GM12878 (cell line): ENCODE data around the gene SCCPDH. TPM values are rescaled to one million over a fixed set of nuclear protein-coding genes. Genes with fewer than 3 reads are reported as not detected.

ENCODE experiments used
- ATAC-seq: fragments of 200-7000 bp; cut with Tn5 transposase; 3 replicates; pipeline ENCODE4 v1.9.1; 2020; ENCODE audit warnings: mild to moderate bottlenecking, moderate library complexity
- BruUV-seq: library from RNA; stranded (reverse); fragments of 400-500 nt; replicated peaks from 2 replicates; lab custom pipeline; 2021; lab: Mats Ljungman, UMichigan
- CTCF ChIA-PET: fragments of 300-600 bp; sonication (Branson Sonifier 250); formaldehyde crosslinking; extraction: SDS; loops from one replicate; lab custom pipeline; 2021; ENCODE audit warnings: inconsistent platforms; lab: Yijun Ruan, JAX
- POLR2A ChIA-PET: fragments of 350-600 bp; formaldehyde crosslinking; extraction: SDS; loops from one replicate; lab custom pipeline; 2021; ENCODE audit warnings: inconsistent platforms; lab: Charles Lee
- RAD21 ChIA-PET: fragments of 300-600 bp; sonication (Branson Sonifier 250); formaldehyde crosslinking; loops from one replicate; lab custom pipeline; 2023; ENCODE audit warnings: antibody characterized with exemption; ENCODE audit not compliant: unreplicated experiment; lab: Charles Lee
- SMC1A ChIA-PET: fragments of 300-600 bp; sonication (Branson Sonifier 250); formaldehyde crosslinking; loops from one replicate; lab custom pipeline; 2023; ENCODE audit not compliant: unreplicated experiment, uncharacterized antibody; lab: Charles Lee
- DNase-seq: peaks from one replicate; pipeline ENCODE4 v3.0.0-alpha.2; 2011; ENCODE audit warnings: low read depth, low spot score
- FAIRE-seq: peaks from 3 replicates; lab custom pipeline; 2011; peaks lifted over from hg19 to GRCh38; lab: Jason Lieb, UNC
- H2AFZ ChIP-seq: 2 replicates; pipeline ENCODE4 v1.6.0; 2011; ENCODE audit warnings: low read depth, low read length, control low read depth; ENCODE audit not compliant: control insufficient read depth
- H3K27ac ChIP-seq: 2 replicates; pipeline ENCODE4 v1.5.1; 2011; ENCODE audit warnings: control low read depth; ENCODE audit not compliant: control insufficient read depth, insufficient read depth
- H3K27me3 ChIP-seq, 2 experiments: replicated peaks in 1 of 2; 2 replicates each; pipeline versions ENCODE4 v1.6.0 to v1.6.1; 2011; ENCODE audit warnings: low read length in 1 of 2; ENCODE audit not compliant: control insufficient read depth in 2 of 2, insufficient read depth in 2 of 2
- H3K36me3 ChIP-seq, 2 experiments: 2 replicates each; pipeline ENCODE4 v1.5.1; 2011; ENCODE audit warnings: low read length in 1 of 2; ENCODE audit not compliant: control insufficient read depth in 2 of 2, insufficient read depth in 2 of 2
- H3K4me1 ChIP-seq: 2 replicates; pipeline ENCODE4 v1.6.1; 2011; ENCODE audit warnings: mild to moderate bottlenecking, low read length, moderate library complexity, mixed read lengths; ENCODE audit not compliant: control insufficient read depth, insufficient read depth
- H3K4me2 ChIP-seq: 2 replicates; pipeline ENCODE4 v1.6.0; 2011; ENCODE audit warnings: control low read depth; ENCODE audit not compliant: control insufficient read depth, insufficient read depth
- H3K4me3 ChIP-seq: fragments of 200-600 bp; sonication (generic); 2 replicates; pipeline ENCODE4 v1.5.1; 2016
- H3K79me2 ChIP-seq: 2 replicates; pipeline ENCODE4 v1.6.0; 2011; ENCODE audit warnings: low read length; ENCODE audit not compliant: control insufficient read depth, insufficient read depth
- H3K9ac ChIP-seq: 2 replicates; pipeline ENCODE4 v1.8.0; 2011; ENCODE audit warnings: low read length, control low read depth, mixed read lengths; ENCODE audit not compliant: control insufficient read depth, insufficient read depth
- H3K9me3 ChIP-seq: replicated peaks from 3 replicates; pipeline ENCODE4 v1.5.1; 2011; ENCODE audit warnings: mild to moderate bottlenecking, low read length; ENCODE audit not compliant: control insufficient read depth, insufficient read depth
- H4K20me1 ChIP-seq: 2 replicates; pipeline ENCODE4 v1.6.0; 2011; ENCODE audit not compliant: control insufficient read depth, insufficient read depth
- CHD2 ChIP-seq: IDR thresholded peaks from 2 replicates; pipeline ENCODE4 v1.6.1; 2011; ENCODE audit warnings: low read depth, low read length, improper control_type of control experiment, borderline replicate concordance
- E4F1 ChIP-seq: fragments of 450-650 bp; IDR thresholded peaks from 2 replicates; pipeline ENCODE4 v1.6.1; 2018; ENCODE audit warnings: borderline replicate concordance, mild to moderate bottlenecking; ENCODE audit not compliant: partially characterized antibody
- KLF5 ChIP-seq: fragments of 450-650 bp; IDR thresholded peaks from 2 replicates; pipeline ENCODE4 v1.6.1; 2014; ENCODE audit warnings: mild to moderate bottlenecking; ENCODE audit not compliant: partially characterized antibody
- MEF2B ChIP-seq: fragments of 450-650 bp; IDR thresholded peaks from 2 replicates; pipeline ENCODE4 v1.6.1; 2018; ENCODE audit warnings: mild to moderate bottlenecking, moderate library complexity; ENCODE audit not compliant: partially characterized antibody, poor library complexity, severe bottlenecking
- PRDM15 ChIP-seq: fragments of 450-650 bp; formaldehyde crosslinking; IDR thresholded peaks from 2 replicates; pipeline ENCODE4 v1.4.0; 2020; ENCODE audit warnings: mild to moderate bottlenecking, moderate library complexity
- SMARCA5 ChIP-seq: fragments of 450-650 bp; IDR thresholded peaks from 2 replicates; pipeline ENCODE4 v1.6.1; 2017; ENCODE audit warnings: mild to moderate bottlenecking
- SP1 ChIP-seq: IDR thresholded peaks from one replicate; pipeline ENCODE4 v1.6.1; 2011; ENCODE audit warnings: low read depth, low read length
- WGBS: methylation state at CpG from one replicate; pipeline ENCODE4 v1.1.6; 2016; ENCODE audit warnings: low lambda C conversion rate; ENCODE audit not compliant: insufficient replicate concordance, insufficient coverage; ENCODE audit errors: missing lambda C conversion rate; 5-methylcytosine and 5-hydroxymethylcytosine counted together
- in situ Hi-C: fragments of 300-500 bp; cut with MboI; formaldehyde crosslinking; loops from 9 replicates; pipeline ENCODE4 v1.14.3; 2018; ENCODE audit warnings: mixed read lengths
- intact Hi-C: fragments of 100-400 bp; cut with micrococcal nuclease; formaldehyde crosslinking; loops from one replicate; pipeline ENCODE4 v1.14.2; 2022; ENCODE audit not compliant: unreplicated experiment
- polyA plus RNA-seq, 11 experiments: library from polyadenylated mRNA; depleted of rRNA in 4 of 11; unstranded in 6 of 11; stranded (reverse) in 5 of 11; fragments of >200 nt; fragmentation: Nextera tagmentation in 4 of 11; fragmentation: Illumina TruSeq in 1 of 11; extraction: Ambion mirVana in 4 of 11; extraction: Trizol in 1 of 11; gene quantifications; 1 replicate in 1 of 11; 2 replicates in 10 of 11; pipeline versions ENCODE4 v1.2.1 to v1.2.3, GENCODE V29; 2011 to 2016; ENCODE audit warnings: inconsistent platforms in 2 of 11, missing spikeins in 2 of 11, low read depth in 1 of 11
- total RNA-seq, 4 experiments: library from RNA; depleted of rRNA in 3 of 4; stranded (reverse); fragments of >200 nt in 3 of 4; fragmentation: Illumina TruSeq in 1 of 4; extraction: Trizol in 1 of 4; gene quantifications; 2 replicates each; pipeline versions ENCODE4 v1.2.1 to v1.2.3, GENCODE V29; 2013 to 2021
- TF ChIP-seq, protein P1 (sequence below): fragments of 150-350 bp; IDR thresholded peaks from 2 replicates; pipeline ENCODE4 v1.6.1; 2014; ENCODE audit warnings: mild to moderate bottlenecking, low read depth, low read length

The SCCPDH gene
- total and polyA plus RNA-seq, 10 of the 15 experiments (the other 5 are each of a cell fraction or from before 2014, with no cell fraction given), result 5.4 to 44.8 (median 24.5) TPM

DNA sequence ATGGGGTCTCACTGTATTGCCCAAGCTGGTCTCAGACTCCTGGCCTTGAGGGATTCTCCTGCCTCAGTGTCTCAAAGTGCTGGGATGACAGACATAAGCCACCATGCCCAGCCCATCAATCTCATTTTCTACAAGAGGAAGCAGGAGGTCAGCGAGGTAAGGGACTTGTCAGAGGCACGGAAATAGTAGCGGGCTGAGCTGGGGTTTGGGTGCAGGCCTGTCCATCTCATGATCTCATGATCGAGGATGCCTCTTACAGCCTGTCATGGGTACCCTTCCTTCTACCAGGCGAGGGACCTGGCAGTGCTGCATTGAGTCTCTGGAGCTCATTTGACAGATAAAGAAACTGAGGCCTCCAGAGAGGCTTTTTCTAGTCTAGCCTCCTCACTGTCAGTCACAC is 28.5 kb upstream of the SCCPDH start:
- Histone ChIP-seq H3K4me2 (no peak overlapping the region), H3K79me2 (no peaks in the 10 kb centered on the region), H3K36me3 (no peaks in the 10 kb centered on the region), H3K9me3 (no peaks in the 10 kb centered on the region; the same call in 2 of the 3 replicates), H3K4me3 (no peak overlapping the region), H3K4me1 (peaks cover 4% of the 10 kb centered on the region), H4K20me1 (no peaks in the 10 kb centered on the region), H3K27me3 (no peaks in the 10 kb centered on the region), H3K9ac (no peak overlapping the region), H2AFZ (no peak overlapping the region), H3K27ac (no peak overlapping the region)
- ChIA-PET RAD21 (interaction anchor here (1.4 kb wide), 1 partner anchor 122 kb away, joined by 3 read pairs; no protein-coding TSS in a partner anchor), CTCF (interaction anchor here (0.7 to 4.1 kb wide), 11 partner anchors 11 to 684 kb away, joined by 3 to 18 read pairs (median 4); partner anchors contain the start of gene SMYD3), POLR2A (interaction anchor here (0.6 kb wide), 1 partner anchor 729 kb away, joined by 4 read pairs; no protein-coding TSS in a partner anchor), SMC1A (no interaction called here)
- intact Hi-C loops (loop anchor here (5.0 kb wide), 2 partner anchors 128 to 1543 kb away; partner anchors contain the start of genes CNST, KIF26B and TFB2M), in situ Hi-C loops (loop anchor here (5.0 to 10.0 kb wide), 2 partner anchors 198 to 1541 kb away; partner anchors contain the start of gene KIF26B)
- DNase-seq, result no peak
- no peak for FAIRE-seq
- BruUV-seq, result no TSS peak
- WGBS, result 69% methylated on average over 5 of the region's 5 CpGs
- ATAC-seq, result no peak
- TF ChIP-seq KLF5 (no peak), CHD2 (no peak), PRDM15 (CRISPR knock-in tag) (no peak), E4F1 (no peak), SMARCA5 (no peak), SP1 (no peak), MEF2B (no peak)
- TF ChIP-seq, protein P1, sequence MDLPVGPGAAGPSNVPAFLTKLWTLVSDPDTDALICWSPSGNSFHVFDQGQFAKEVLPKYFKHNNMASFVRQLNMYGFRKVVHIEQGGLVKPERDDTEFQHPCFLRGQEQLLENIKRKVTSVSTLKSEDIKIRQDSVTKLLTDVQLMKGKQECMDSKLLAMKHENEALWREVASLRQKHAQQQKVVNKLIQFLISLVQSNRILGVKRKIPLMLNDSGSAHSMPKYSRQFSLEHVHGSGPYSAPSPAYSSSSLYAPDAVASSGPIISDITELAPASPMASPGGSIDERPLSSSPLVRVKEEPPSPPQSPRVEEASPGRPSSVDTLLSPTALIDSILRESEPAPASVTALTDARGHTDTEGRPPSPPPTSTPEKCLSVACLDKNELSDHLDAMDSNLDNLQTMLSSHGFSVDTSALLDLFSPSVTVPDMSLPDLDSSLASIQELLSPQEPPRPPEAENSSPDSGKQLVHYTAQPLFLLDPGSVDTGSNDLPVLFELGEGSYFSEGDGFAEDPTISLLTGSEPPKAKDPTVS, result no peak
